K562 (cell line): ENCODE data around the gene ZNF83. TPM values are rescaled to one million over a fixed set of nuclear protein-coding genes. Genes with fewer than 3 reads are reported as not detected.

Experiments used
- ARID1B ChIP-seq: fragments of 450-650 bp; IDR thresholded peaks from 2 replicates; pipeline ENCODE4 v1.6.1; 2016; ENCODE audit warnings: antibody characterized with exemption, mild to moderate bottlenecking, inconsistent platforms
- BRF1 ChIP-seq: IDR thresholded peaks from 3 replicates; pipeline ENCODE4 v1.6.1; 2011; ENCODE audit warnings: borderline replicate concordance, mild to moderate bottlenecking; ENCODE audit not compliant: insufficient read length; ENCODE audit errors: extremely low read depth
- GABPB1 ChIP-seq: sonication (generic); formaldehyde crosslinking; IDR thresholded peaks from 2 replicates; pipeline ENCODE4 v1.8.0; 2022; ENCODE audit warnings: mild to moderate bottlenecking, missing genetic modification reagents
- KAT8 ChIP-seq: fragments of 450-650 bp; IDR thresholded peaks from 2 replicates; pipeline ENCODE4 v1.6.1; 2016; ENCODE audit warnings: low read depth, mild to moderate bottlenecking
- KDM5B ChIP-seq: fragments of 200-600 bp; sonication (generic); IDR thresholded peaks from 2 replicates; pipeline ENCODE4 v1.6.1; 2012; ENCODE audit warnings: low read depth, mild to moderate bottlenecking, moderate library complexity, low read length, control low read depth, inconsistent platforms; ENCODE audit not compliant: insufficient replicate concordance
- MBD2 ChIP-seq: sonication (generic); IDR thresholded peaks from 2 replicates; pipeline ENCODE4 v1.6.1; 2016; ENCODE audit warnings: low read depth, borderline replicate concordance
- MYC ChIP-seq, 2 experiments: fragments of 250-450 bp in 1 of 2; sonication (Bioruptor Pico) in 1 of 2; IDR thresholded peaks; 2 replicates each; pipeline versions ENCODE4 v1.5.1 to v1.6.1; 2012 to 2021; ENCODE audit warnings: low read depth in 2 of 2, borderline replicate concordance in 1 of 2, improper control_type of control experiment in 1 of 2, low read length in 1 of 2, mild to moderate bottlenecking in 1 of 2, moderate library complexity in 1 of 2
- NUFIP1 ChIP-seq: fragments of 450-650 bp; IDR thresholded peaks from 2 replicates; pipeline ENCODE4 v1.6.1; 2018; ENCODE audit not compliant: partially characterized antibody
- RBFOX2 ChIP-seq: fragments of 200-400 bp; formaldehyde crosslinking; IDR thresholded peaks from 2 replicates; pipeline ENCODE4 v1.6.1; 2017; ENCODE audit warnings: low read depth, mild to moderate bottlenecking, low read length, moderate library complexity
- RBM22 ChIP-seq: fragments of 200-400 bp; formaldehyde crosslinking; IDR thresholded peaks from 2 replicates; pipeline ENCODE4 v1.6.1; 2018; ENCODE audit warnings: low read length, low read depth; ENCODE audit not compliant: poor library complexity, severe bottlenecking
- SMAD2 ChIP-seq: fragments of 150-350 bp; IDR thresholded peaks from 2 replicates; pipeline ENCODE4 v1.6.1; 2014; ENCODE audit warnings: low read depth, mild to moderate bottlenecking, low read length
- ZBTB7A ChIP-seq: IDR thresholded peaks from 2 replicates; pipeline ENCODE4 v1.6.1; 2011; ENCODE audit warnings: low read depth, mild to moderate bottlenecking, low read length, moderate library complexity, borderline replicate concordance; ENCODE audit not compliant: control insufficient read depth
- ZFPM2 ChIP-seq: fragments of 250-450 bp; sonication (Bioruptor Pico); IDR thresholded peaks from 2 replicates; pipeline ENCODE4 v1.5.1; 2022; ENCODE audit warnings: mild to moderate bottlenecking
- ZNF133 ChIP-seq: fragments of 250-450 bp; sonication (Bioruptor Pico); IDR thresholded peaks from 2 replicates; pipeline ENCODE4 v1.4.0; 2020; ENCODE audit warnings: mild to moderate bottlenecking
- polyA plus RNA-seq, 8 experiments: library from polyadenylated mRNA; depleted of rRNA in 4 of 8; stranded (reverse) in 5 of 8; unstranded in 3 of 8; fragments of >200 nt; fragmentation: Nextera tagmentation in 2 of 8; fragmentation: Illumina TruSeq in 1 of 8; extraction: Ambion mirVana in 2 of 8; extraction: Trizol in 1 of 8; gene quantifications; 2 replicates each; pipeline versions ENCODE4 v1.2.1 to v1.2.3, GENCODE V29; 2011 to 2014; ENCODE audit warnings: inconsistent platforms in 1 of 8, missing spikeins in 1 of 8
- total RNA-seq, 7 experiments: library from RNA; depleted of rRNA in 6 of 7; stranded (reverse); fragments of >200 nt in 6 of 7; fragmentation: Illumina TruSeq in 2 of 7; extraction: Trizol in 2 of 7; gene quantifications; 2 replicates each; pipeline versions ENCODE4 v1.2.1 to v1.2.3, GENCODE V29; 2011 to 2021; ENCODE audit warnings: low replicate concordance in 1 of 7
- TF ChIP-seq, protein P1 (sequence below): fragments of 150-350 bp; IDR thresholded peaks from 2 replicates; pipeline ENCODE4 v1.6.1; 2014; ENCODE audit warnings: low read depth, mild to moderate bottlenecking, low read length, borderline replicate concordance
- TF ChIP-seq, protein P2 (sequence below): fragments of 450-650 bp; IDR thresholded peaks from 2 replicates; pipeline ENCODE4 v1.6.1; 2018; ENCODE audit not compliant: partially characterized antibody

ZNF83 gene
- total and polyA plus RNA-seq, 9 of the 15 experiments (the other 6 are each of a cell fraction or from before 2014, with no cell fraction given): 18.6 to 74.3 (median 51.9) TPM

DNA sequence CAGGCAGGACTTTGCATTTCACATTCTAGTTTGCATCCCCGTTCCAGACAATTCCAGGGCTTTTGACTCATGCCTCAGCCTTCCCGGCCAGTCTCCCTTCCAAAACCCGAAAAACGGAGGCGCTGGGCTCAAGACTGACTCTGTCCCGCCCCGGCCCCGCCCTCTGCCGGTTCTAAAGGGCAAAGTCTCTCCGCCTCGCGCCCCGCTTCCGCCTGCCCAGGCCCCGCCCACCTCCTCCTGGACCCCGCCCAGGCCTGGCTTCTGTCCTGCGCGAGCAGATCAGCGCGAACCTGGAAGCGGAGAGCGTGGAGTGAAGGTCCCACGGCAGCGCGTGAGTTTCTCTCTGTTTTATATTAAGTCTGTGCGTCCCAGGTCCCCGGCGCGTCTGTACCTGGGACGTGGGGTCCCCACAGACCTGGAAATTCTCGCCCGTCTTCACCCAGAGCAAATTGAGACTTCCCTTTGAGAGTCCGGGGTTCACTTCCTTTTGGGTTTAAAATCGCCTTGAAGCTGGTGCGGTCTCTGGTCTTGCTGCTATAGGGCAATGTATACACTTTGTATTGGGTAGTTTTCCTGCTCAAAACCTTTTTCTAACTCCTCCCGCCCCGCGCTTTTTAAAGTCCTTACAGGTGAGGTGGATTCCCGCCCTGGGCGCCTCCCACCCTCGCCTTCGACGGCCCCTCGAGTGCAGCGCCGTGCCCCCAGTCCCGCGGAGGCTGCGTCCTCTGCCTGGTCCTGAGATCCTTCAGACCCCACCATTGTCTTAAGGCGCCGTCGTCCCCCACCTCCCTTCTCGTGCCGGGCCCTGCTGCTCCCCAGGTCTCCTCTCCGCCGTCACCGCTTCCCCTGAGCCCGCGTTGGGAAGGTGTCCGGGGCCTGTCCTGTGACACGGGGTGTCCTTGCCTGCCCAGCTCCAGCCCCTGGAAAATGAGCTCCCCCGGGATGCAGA lies 36.9 kb downstream of the ZNF83 start (continued):
- TF ChIP-seq, protein P1, sequence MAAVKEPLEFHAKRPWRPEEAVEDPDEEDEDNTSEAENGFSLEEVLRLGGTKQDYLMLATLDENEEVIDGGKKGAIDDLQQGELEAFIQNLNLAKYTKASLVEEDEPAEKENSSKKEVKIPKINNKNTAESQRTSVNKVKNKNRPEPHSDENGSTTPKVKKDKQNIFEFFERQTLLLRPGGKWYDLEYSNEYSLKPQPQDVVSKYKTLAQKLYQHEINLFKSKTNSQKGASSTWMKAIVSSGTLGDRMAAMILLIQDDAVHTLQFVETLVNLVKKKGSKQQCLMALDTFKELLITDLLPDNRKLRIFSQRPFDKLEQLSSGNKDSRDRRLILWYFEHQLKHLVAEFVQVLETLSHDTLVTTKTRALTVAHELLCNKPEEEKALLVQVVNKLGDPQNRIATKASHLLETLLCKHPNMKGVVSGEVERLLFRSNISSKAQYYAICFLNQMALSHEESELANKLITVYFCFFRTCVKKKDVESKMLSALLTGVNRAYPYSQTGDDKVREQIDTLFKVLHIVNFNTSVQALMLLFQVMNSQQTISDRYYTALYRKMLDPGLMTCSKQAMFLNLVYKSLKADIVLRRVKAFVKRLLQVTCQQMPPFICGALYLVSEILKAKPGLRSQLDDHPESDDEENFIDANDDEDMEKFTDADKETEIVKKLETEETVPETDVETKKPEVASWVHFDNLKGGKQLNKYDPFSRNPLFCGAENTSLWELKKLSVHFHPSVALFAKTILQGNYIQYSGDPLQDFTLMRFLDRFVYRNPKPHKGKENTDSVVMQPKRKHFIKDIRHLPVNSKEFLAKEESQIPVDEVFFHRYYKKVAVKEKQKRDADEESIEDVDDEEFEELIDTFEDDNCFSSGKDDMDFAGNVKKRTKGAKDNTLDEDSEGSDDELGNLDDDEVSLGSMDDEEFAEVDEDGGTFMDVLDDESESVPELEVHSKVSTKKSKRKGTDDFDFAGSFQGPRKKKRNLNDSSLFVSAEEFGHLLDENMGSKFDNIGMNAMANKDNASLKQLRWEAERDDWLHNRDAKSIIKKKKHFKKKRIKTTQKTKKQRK: no peak
- no peak for TF ChIP-seq KAT8
- no peak for TF ChIP-seq NUFIP1
- TF ChIP-seq SMAD2: no peak
- TF ChIP-seq BRF1: no peak
- TF ChIP-seq ARID1B: no peak
- TF ChIP-seq, protein P2, sequence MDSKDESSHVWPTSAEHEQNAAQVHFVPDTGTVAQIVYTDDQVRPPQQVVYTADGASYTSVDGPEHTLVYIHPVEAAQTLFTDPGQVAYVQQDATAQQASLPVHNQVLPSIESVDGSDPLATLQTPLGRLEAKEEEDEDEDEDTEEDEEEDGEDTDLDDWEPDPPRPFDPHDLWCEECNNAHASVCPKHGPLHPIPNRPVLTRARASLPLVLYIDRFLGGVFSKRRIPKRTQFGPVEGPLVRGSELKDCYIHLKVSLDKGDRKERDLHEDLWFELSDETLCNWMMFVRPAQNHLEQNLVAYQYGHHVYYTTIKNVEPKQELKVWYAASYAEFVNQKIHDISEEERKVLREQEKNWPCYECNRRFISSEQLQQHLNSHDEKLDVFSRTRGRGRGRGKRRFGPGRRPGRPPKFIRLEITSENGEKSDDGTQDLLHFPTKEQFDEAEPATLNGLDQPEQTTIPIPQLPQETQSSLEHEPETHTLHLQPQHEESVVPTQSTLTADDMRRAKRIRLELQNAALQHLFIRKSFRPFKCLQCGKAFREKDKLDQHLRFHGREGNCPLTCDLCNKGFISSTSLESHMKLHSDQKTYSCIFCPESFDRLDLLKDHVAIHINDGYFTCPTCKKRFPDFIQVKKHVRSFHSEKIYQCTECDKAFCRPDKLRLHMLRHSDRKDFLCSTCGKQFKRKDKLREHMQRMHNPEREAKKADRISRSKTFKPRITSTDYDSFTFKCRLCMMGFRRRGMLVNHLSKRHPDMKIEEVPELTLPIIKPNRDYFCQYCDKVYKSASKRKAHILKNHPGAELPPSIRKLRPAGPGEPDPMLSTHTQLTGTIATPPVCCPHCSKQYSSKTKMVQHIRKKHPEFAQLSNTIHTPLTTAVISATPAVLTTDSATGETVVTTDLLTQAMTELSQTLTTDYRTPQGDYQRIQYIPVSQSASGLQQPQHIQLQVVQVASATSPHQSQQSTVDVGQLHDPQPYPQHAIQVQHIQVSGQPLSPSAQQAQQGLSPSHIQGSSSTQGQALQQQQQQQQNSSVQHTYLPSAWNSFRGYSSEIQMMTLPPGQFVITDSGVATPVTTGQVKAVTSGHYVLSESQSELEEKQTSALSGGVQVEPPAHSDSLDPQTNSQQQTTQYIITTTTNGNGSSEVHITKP: no peak
- TF ChIP-seq RBM22: peak; percentile 29
- TF ChIP-seq KDM5B: peak; percentile 63
- TF ChIP-seq ZNF133 (CRISPR knock-in tag): no peak
- TF ChIP-seq ZFPM2 (CRISPR knock-in tag): no peak
- TF ChIP-seq ZBTB7A: no peak
- TF ChIP-seq MYC (IDR thresholded peaks at IDR 0.05; ENCODE audit: low read depth, low read length): 0 out of 2 replicates have a peak, but pooled peaks have one; percentile 53
- no peak for TF ChIP-seq MYC (CRISPR knock-in tag; IDR thresholded peaks at IDR 0.05; ENCODE audit: borderline replicate concordance, low read depth)
- TF ChIP-seq RBFOX2: peak; percentile 82
- TF ChIP-seq GABPB1 (CRISPR knock-in tag): 0 out of 2 replicates have a peak, but pooled peaks have one; percentile 44
- peak; percentile 34; the same call in 1 of the 2 replicates for TF ChIP-seq MBD2
